ENCODE results near the gene NHERF2.

The NHERF2 gene

DNA sequence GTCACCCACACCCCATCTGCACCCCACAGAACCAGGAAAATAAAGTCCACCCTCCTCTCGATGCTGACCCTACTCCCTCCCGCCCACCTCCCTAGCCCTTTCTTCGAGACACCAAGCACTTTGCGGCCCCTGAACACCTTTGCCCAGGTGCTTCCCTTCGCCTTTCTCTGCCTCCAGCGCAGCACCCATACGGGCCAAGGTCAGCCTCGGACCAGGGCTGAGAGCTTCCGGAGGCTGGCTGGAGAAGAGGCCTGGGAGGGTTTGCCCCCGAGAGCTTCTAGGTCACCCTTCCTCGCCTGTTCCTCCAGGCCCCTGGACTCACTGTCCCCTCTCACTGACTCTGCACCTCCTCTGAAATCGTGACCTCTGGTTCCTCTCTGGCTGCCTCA, 2.7 kb upstream of the NHERF2 start:
- FAIRE-seq (no peak), DNase-seq (ENCODE audit: insufficient read length, low spot score) (no peak)
- TF ChIP-seq, protein P1, sequence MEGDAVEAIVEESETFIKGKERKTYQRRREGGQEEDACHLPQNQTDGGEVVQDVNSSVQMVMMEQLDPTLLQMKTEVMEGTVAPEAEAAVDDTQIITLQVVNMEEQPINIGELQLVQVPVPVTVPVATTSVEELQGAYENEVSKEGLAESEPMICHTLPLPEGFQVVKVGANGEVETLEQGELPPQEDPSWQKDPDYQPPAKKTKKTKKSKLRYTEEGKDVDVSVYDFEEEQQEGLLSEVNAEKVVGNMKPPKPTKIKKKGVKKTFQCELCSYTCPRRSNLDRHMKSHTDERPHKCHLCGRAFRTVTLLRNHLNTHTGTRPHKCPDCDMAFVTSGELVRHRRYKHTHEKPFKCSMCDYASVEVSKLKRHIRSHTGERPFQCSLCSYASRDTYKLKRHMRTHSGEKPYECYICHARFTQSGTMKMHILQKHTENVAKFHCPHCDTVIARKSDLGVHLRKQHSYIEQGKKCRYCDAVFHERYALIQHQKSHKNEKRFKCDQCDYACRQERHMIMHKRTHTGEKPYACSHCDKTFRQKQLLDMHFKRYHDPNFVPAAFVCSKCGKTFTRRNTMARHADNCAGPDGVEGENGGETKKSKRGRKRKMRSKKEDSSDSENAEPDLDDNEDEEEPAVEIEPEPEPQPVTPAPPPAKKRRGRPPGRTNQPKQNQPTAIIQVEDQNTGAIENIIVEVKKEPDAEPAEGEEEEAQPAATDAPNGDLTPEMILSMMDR (IDR thresholded peaks at IDR 0.05; ENCODE audit: insufficient read depth, missing control alignments) = no peak

DNA sequence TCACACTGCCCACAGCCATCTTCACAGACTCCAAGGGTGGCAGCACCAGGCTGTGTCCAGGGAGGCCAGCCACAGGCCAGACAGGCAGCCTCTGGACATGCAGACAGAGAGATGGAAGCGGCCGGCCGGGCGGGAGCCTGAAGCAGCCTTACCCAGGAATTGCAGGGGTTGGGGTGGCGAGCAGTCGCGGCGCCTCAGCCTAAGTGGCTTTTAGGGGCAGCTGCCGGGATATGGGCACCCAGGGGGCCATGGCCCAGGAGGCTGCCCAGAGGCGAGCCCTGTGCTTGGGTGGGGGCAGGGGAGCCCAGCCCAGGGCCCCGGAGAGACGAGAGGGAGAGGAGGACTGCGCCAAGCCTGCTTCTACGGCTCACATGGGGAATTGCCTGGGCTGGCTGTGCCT, 1.5 kb upstream of the NHERF2 start:
- FAIRE-seq (no peak), DNase-seq (ENCODE audit: insufficient read length, low spot score) (no peak)
- TF ChIP-seq, protein P1 (IDR thresholded peaks at IDR 0.05; ENCODE audit: insufficient read depth, missing control alignments) = no peak

DNA sequence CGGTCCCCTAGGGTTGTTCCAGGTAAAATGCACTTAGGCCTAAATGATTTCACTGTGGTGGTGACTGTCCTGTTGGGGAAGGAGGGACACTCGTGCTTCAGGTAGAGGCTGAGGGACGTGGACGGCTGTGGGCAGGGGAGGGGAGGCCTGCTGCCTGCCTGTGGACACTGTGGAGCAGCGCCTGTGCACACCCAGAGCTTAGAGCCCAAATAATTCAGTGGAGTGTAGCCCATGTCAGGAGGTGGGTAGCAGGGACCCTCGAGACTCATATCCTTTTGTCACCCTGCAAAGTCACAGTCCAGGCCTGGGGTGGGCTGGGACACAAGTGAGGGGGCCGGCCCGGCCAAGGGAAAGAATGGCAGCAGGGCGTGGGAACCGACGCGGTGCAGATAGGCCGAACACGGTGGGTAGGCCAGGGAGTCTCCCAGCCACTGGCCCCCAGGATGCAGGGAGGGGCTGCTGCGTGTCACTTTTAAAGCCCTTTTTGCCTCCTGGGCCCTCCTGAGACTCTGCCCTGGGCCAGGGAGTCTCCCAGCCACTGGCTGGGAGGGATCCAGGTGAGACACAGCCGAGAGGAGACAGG, 733 bp upstream of the NHERF2 start:
- DNase-seq (ENCODE audit: insufficient read length, low spot score) (no peak), FAIRE-seq (no peak)
- TF ChIP-seq, protein P1 (IDR thresholded peaks at IDR 0.05; ENCODE audit: insufficient read depth, missing control alignments) = no peak

DNA sequence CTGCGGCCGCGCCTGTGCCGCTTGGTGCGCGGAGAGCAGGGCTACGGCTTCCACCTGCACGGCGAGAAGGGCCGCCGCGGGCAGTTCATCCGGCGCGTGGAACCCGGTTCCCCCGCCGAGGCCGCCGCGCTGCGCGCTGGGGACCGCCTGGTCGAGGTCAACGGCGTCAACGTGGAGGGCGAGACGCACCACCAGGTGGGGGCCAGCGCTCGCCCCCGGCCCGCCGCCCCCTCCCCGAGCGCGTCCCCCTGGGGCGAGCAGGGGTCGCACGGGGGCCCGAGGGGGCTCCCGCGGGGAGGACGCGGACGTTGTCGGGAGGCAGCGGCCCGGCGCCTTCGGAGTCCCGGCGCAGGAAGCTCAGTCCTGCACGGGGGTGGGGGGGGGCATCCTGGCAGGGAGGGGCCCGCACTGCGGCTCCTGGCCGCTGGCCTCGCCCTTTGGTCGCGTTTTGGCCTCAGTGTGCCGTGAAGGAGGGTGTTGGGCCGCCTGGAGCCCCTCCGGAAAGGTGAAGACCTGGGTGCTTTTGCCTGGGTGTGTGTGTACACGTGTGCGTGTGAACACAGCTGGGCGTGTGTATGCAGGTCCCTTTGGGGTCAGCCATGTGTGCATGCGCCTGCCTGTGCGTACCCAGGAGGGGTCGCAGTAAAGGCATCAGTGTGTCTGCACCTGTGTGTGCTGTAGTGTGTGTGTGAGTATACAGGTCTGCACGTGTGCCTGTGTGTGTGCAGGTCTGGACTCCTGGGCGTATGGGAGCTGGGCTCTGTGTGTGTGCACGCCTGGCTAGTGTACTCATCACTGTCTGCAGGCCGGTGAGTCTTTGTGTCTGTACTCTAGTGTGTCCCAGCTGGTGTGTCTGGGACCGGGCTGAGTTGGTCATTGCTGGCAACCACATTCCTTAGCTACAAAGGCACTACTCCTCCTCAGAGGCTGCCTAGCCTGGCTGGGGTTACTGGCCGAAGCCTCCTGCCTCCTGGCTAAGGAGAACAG, 615 bp downstream of the NHERF2 start:
- DNase-seq (ENCODE audit: insufficient read length, low spot score) = no peak
- FAIRE-seq = no peak
- TF ChIP-seq, protein P1 (IDR thresholded peaks at IDR 0.05; ENCODE audit: insufficient read depth, missing control alignments) = no peak

DNA sequence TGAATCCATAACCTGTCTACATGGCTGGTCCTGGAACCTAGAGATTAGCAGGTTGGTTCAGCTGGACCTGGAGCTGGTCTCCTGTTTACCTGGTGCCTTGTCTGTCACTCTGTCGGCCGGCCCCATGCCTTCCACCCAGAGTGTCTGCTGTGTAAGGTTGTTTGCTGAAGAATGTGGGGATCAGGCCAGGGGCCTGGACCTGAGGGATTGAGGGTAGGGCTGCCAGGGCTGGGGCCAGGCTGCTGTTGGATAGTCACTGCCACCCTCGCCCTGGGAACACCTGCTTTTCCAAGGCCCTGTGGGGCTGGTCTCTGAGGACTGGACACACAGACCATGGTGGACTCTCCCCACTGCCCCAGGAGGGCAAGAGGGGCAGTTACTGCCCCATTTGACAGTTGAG, 1.4 kb downstream of the NHERF2 start:
- no peak for FAIRE-seq

DNA sequence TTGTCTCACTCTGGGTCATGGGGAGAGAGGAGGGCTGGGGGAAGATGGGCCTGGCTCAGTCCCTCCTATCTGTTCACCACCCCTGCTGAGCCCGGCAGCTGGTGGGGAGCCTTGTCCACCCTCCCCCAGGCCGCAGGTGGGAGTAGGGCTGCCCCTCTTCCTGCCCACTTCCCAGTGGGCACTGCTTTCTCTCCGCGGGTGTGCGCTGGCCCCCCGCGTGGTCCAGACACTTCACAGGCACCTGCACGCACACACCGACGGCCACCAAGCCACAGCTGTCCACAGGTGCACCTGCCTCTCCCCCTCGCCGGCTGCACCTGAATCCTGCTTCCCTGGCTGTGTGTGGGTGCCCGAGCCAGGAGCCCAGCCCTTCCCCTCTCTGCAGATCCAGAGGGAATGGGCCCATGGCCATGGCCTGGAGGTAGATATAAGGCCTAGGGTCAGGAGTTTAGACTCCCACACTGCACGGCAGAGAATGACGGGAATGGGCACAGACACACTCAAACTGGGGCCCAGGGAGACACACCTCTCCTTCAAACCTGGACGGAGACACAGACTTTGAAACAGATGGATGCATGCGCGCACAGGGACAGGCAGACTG, 2.0 kb downstream of the NHERF2 start:
- no peak for FAIRE-seq

More for the DNA sequence above, 1.4 kb downstream of the NHERF2 start:
- no peak for DNase-seq (ENCODE audit: insufficient read length, low spot score)
- TF ChIP-seq, protein P1 (IDR thresholded peaks at IDR 0.05; ENCODE audit: insufficient read depth, missing control alignments) = no peak

More for the DNA sequence above, 2.0 kb downstream of the NHERF2 start:
- TF ChIP-seq, protein P1 (IDR thresholded peaks at IDR 0.05; ENCODE audit: insufficient read depth, missing control alignments) = no peak
- DNase-seq (ENCODE audit: insufficient read length, low spot score) = no peak

Measured in D721Med (cell line).